ENCODE data around the gene SLC10A1. TPM values are rescaled to one million over a fixed set of nuclear protein-coding genes. Genes with fewer than 3 reads are reported as not detected.
"Not testable (repeated sequence)": the region's sequence is repeated elsewhere in the genome, so short reads cannot be mapped to it uniquely, and the experiment has no call there.

SLC10A1 gene
- total and polyA plus RNA-seq, 3 experiments from 2014 or later = not detected

- ChIA-PET POLR2A (no interaction called here), CTCF (no interaction called here)
- no peaks in the 10 kb centered on the region for H3K36me3 ChIP-seq (ENCODE audit: insufficient read depth, low read length)
- no peak for DNase-seq
- H3K4me3 ChIP-seq (ENCODE audit: low read length) = no peak overlapping the region
- no peaks in the 10 kb centered on the region for H3K9me3 ChIP-seq (ENCODE audit: low read length)
- Mint-ChIP-seq H3K4me3 (no peak overlapping the region), H3K27ac (no peak overlapping the region), H3K4me1 (peaks cover 3 to 5% (median 4%) of the 10 kb centered on the region in 3 donors), H3K27me3 (peaks cover 8 to 9% of the 10 kb centered on the region in 2 donors), H3K36me3 (no peaks in the 10 kb centered on the region), H3K9me3 (no peaks in the 10 kb centered on the region)
- H3K27ac ChIP-seq (ENCODE audit: low read depth, low read length) = no peak overlapping the region
- H3K27me3 ChIP-seq (ENCODE audit: insufficient read depth, low read length, poor library complexity, severe bottlenecking) = no peaks in the 10 kb centered on the region
- no peaks in the 10 kb centered on the region for H3K4me1 ChIP-seq (ENCODE audit: insufficient read depth, low read length)
These were observed 18.5 kb upstream of the SLC10A1 start for GRCh38 chr14:69815556-69815955.

DNA sequence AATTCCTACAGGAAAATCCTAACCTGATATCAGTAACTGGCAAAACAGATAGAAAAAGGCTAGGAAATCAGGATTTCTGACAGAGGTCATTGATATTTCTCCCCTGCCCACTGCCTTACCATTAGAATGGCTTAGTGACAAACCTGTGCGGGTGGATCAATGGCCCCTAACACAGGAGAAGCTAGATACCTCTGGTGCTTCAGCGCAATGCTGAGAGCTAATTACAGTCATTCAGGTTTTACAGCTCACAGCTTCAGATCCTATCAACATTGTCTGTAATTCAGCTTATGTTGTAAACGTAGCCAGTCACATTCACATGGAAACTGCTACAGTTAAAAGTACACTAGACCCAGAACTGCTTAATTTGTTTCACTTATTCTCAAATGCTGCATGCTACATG, 17.4 kb upstream of the SLC10A1 start:
- H3K9me3 ChIP-seq (ENCODE audit: low read length) = no peaks in the 10 kb centered on the region
- no peaks in the 10 kb centered on the region for H3K36me3 ChIP-seq (ENCODE audit: insufficient read depth, low read length)
- H3K4me1 Mint-ChIP-seq = peaks cover 3 to 5% (median 4%) of the 10 kb centered on the region in 3 donors
- H3K36me3 Mint-ChIP-seq = no peaks in the 10 kb centered on the region
- no peak overlapping the region for H3K27ac Mint-ChIP-seq
- H3K27ac ChIP-seq (ENCODE audit: low read depth, low read length) = no peak overlapping the region
- H3K27me3 Mint-ChIP-seq = peaks cover 8 to 11% of the 10 kb centered on the region in 2 donors
- H3K27me3 ChIP-seq (ENCODE audit: insufficient read depth, low read length, poor library complexity, severe bottlenecking) = no peaks in the 10 kb centered on the region
- no peak for DNase-seq
- POLR2A ChIA-PET = no interaction called here
- H3K4me3 Mint-ChIP-seq = no peak overlapping the region
- no peak overlapping the region for H3K4me3 ChIP-seq (ENCODE audit: low read length)
- no peaks in the 10 kb centered on the region for H3K9me3 Mint-ChIP-seq
- H3K4me1 ChIP-seq (ENCODE audit: insufficient read depth, low read length) = no peaks in the 10 kb centered on the region
- CTCF ChIA-PET = no interaction called here

- H3K9me3 Mint-ChIP-seq; H3K27me3 ChIP-seq (ENCODE audit: insufficient read depth, low read length, poor library complexity, severe bottlenecking); H3K27ac Mint-ChIP-seq; H3K36me3 ChIP-seq (ENCODE audit: insufficient read depth, low read length); CTCF ChIA-PET; POLR2A ChIA-PET; H3K36me3 Mint-ChIP-seq; H3K9me3 ChIP-seq (ENCODE audit: low read length); H3K4me3 ChIP-seq (ENCODE audit: low read length); H3K4me1 ChIP-seq (ENCODE audit: insufficient read depth, low read length); DNase-seq; H3K4me3 Mint-ChIP-seq; H3K27ac ChIP-seq (ENCODE audit: low read depth, low read length); H3K4me1 Mint-ChIP-seq: not testable (repeated sequence)
- H3K27me3 Mint-ChIP-seq = peaks cover 8 to 11% of the 10 kb centered on the region in 2 donors
These were observed 16.3 kb upstream of the SLC10A1 start for GRCh38 chr14:69813346-69813745.

DNA sequence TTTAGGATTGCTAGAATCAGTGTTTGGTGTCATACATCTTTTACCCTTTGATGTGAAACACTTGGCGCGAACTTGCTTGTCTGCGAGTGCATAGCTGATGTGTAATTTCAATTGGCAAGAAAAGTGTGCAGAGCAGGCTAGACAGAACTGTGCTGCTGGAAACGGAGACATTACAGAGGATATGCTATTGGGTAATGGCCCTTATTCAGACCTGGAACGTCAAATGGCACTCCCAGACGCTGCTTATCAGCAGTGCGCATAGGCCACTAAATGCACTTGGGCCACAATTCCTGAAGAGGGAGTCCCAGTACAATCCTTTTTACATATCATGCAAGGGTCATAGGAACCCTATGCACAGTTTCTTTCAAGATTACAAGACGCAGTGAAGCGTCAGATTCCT, 15.7 kb upstream of the SLC10A1 start:
- H3K4me1 Mint-ChIP-seq = no peaks in the 10 kb centered on the region
- no peaks in the 10 kb centered on the region for H3K36me3 Mint-ChIP-seq
- no peak overlapping the region for H3K4me3 ChIP-seq (ENCODE audit: low read length)
- no peak overlapping the region for H3K27ac ChIP-seq (ENCODE audit: low read depth, low read length)
- H3K36me3 ChIP-seq (ENCODE audit: insufficient read depth, low read length) = no peaks in the 10 kb centered on the region
- no peak overlapping the region for H3K27ac Mint-ChIP-seq
- H3K27me3 Mint-ChIP-seq = peaks cover 8 to 11% of the 10 kb centered on the region in 2 donors
- H3K4me3 Mint-ChIP-seq = no peak overlapping the region
- POLR2A ChIA-PET = no interaction called here
- no peak for DNase-seq
- H3K9me3 ChIP-seq (ENCODE audit: low read length) = no peaks in the 10 kb centered on the region
- no peaks in the 10 kb centered on the region for H3K9me3 Mint-ChIP-seq
- no peaks in the 10 kb centered on the region for H3K4me1 ChIP-seq (ENCODE audit: insufficient read depth, low read length)
- CTCF ChIA-PET = no interaction called here
- no peaks in the 10 kb centered on the region for H3K27me3 ChIP-seq (ENCODE audit: insufficient read depth, low read length, poor library complexity, severe bottlenecking)

DNA sequence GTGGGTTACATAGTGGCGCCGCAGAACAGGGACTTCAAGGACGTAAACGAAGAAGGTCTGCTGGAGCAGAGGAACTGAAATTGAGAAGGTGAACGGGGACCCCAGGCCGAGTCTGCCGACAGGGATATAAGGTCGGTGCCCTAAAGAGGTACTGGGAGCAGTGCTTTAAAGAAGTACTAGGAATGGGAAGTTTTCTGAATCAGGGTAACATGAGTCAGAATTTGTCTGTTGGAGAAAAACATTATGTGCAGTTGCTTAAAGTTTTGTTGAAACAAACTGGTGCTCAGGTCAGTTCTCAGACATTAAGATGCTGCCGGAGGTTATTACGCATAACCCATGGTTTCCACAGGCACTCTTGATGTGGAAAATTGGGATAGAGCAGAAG, 14.8 kb upstream of the SLC10A1 start:
- Histone ChIP-seq H3K36me3 (ENCODE audit: insufficient read depth, low read length) (no peaks in the 10 kb centered on the region), H3K4me3 (ENCODE audit: low read length) (no peak overlapping the region), H3K9me3 (ENCODE audit: low read length) (no peaks in the 10 kb centered on the region), H3K4me1 (ENCODE audit: insufficient read depth, low read length) (no peaks in the 10 kb centered on the region), H3K27me3 (ENCODE audit: insufficient read depth, low read length, poor library complexity, severe bottlenecking) (no peaks in the 10 kb centered on the region), H3K27ac (ENCODE audit: low read depth, low read length) (no peak overlapping the region)
- no peaks in the 10 kb centered on the region for H3K9me3 Mint-ChIP-seq
- CTCF ChIA-PET = no interaction called here
- H3K4me3 Mint-ChIP-seq = no peak overlapping the region
- POLR2A ChIA-PET = no interaction called here
- H3K27ac Mint-ChIP-seq = no peak overlapping the region
- H3K36me3 Mint-ChIP-seq = no peaks in the 10 kb centered on the region
- H3K27me3 Mint-ChIP-seq = peaks cover 8 to 11% of the 10 kb centered on the region in 2 donors
- H3K4me1 Mint-ChIP-seq = no peaks in the 10 kb centered on the region
- no peak for DNase-seq

- H3K27ac ChIP-seq (ENCODE audit: low read depth, low read length) = no peak overlapping the region
- Mint-ChIP-seq H3K4me3 (no peak overlapping the region), H3K36me3 (no peaks in the 10 kb centered on the region), H3K4me1 (no peaks in the 10 kb centered on the region), H3K9me3 (no peaks in the 10 kb centered on the region), H3K27me3 (peaks cover 8 to 11% of the 10 kb centered on the region in 2 donors), H3K27ac (peak overlapping the region in 1 of 8 donors; percentile 7)
- no peaks in the 10 kb centered on the region for H3K9me3 ChIP-seq (ENCODE audit: low read length)
- no peaks in the 10 kb centered on the region for H3K27me3 ChIP-seq (ENCODE audit: insufficient read depth, low read length, poor library complexity, severe bottlenecking)
- no peak for DNase-seq
- no peaks in the 10 kb centered on the region for H3K36me3 ChIP-seq (ENCODE audit: insufficient read depth, low read length)
- CTCF ChIA-PET = no interaction called here
- POLR2A ChIA-PET = no interaction called here
- H3K4me3 ChIP-seq (ENCODE audit: low read length) = no peak overlapping the region
- no peaks in the 10 kb centered on the region for H3K4me1 ChIP-seq (ENCODE audit: insufficient read depth, low read length)
These were observed 14.3 kb upstream of the SLC10A1 start for GRCh38 chr14:69811227-69811867.

DNA sequence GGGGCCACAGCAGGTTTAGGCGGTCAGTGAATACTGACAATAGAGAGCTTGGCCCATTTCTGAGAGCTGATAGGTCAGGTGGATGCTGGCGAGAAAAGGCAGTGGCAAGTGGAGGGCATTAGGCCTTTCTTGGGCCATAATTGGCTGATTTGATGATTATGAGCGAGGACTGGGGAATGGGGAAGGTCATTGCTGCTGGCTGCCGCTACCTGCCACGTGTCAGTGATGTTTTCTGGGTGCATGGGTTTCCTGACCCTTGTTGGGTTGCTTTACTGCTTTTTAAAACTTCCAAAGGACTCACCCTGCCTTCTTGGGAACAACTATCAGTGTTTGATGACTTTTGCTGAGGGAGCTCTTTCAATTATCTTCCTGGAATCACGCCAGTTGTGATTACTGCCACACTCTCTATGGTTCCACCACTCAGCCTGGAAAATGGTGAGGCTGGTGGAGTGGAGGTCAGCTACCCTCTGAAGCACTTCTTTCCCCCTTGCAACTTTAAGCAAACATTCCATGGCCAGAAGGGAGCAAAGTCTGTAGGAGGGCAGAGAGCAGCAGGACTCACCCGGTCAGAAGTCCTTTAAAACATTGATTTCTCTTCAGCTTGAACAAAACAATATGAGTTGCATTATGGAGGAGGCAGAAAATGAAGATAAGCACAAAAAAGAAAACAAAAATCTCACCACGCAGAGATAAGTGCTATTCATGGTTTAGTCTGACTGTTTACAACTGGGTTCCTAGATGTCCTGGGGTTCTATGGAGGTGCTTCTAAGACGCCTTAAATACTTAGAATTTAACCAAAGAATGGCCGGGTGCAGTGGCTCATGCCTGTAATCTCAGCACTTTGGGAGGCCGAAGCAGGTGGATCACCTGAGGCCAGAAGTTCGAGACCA, 12.1 kb upstream of the SLC10A1 start:
- Mint-ChIP-seq H3K4me1 (no peaks in the 10 kb centered on the region), H3K4me3 (no peak overlapping the region), H3K36me3 (no peaks in the 10 kb centered on the region), H3K27me3 (peaks cover 8 to 11% of the 10 kb centered on the region in 2 donors), H3K9me3 (no peaks in the 10 kb centered on the region), H3K27ac (no peak overlapping the region)
- Histone ChIP-seq H3K27me3 (ENCODE audit: insufficient read depth, low read length, poor library complexity, severe bottlenecking) (no peaks in the 10 kb centered on the region), H3K4me3 (ENCODE audit: low read length) (no peak overlapping the region), H3K9me3 (ENCODE audit: low read length) (no peaks in the 10 kb centered on the region), H3K4me1 (ENCODE audit: insufficient read depth, low read length) (no peaks in the 10 kb centered on the region), H3K36me3 (ENCODE audit: insufficient read depth, low read length) (no peaks in the 10 kb centered on the region), H3K27ac (ENCODE audit: low read depth, low read length) (no peak overlapping the region)
- CTCF ChIA-PET = interaction anchor here (1.5 kb wide), 1 partner anchor 9 kb away, joined by 7 read pairs; no protein-coding TSS in a partner anchor
- no peak for DNase-seq
- POLR2A ChIA-PET = no interaction called here

DNA sequence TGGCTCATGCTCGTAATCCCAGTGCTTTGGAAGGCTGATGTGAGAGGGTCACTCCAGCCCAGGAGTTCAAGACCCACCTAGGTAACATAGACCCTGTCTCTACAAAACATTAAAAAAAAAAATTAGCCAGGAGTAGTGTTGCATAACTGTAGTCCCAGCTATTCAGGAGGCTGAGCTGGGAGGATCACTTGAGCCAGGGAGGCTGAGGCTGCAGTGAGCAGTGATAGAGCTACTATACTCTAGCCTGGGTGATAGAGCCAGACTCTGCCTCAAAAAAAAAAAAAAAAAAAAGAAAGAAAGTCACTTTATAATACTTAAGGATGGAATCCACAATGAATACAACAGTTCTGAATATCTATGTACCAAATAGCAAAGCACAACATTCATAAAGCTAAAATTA, 10.2 kb upstream of the SLC10A1 start:
- no peaks in the 10 kb centered on the region for H3K36me3 Mint-ChIP-seq
- ChIA-PET POLR2A (no interaction called here), CTCF (no interaction called here)
- H3K27me3 Mint-ChIP-seq = peaks cover 7% of the 10 kb centered on the region in 2 donors
- Histone ChIP-seq H3K4me3 (ENCODE audit: low read length) (no peak overlapping the region), H3K9me3 (ENCODE audit: low read length) (no peaks in the 10 kb centered on the region), H3K27ac (ENCODE audit: low read depth, low read length) (no peak overlapping the region), H3K36me3 (ENCODE audit: insufficient read depth, low read length) (no peaks in the 10 kb centered on the region), H3K27me3 (ENCODE audit: insufficient read depth, low read length, poor library complexity, severe bottlenecking) (no peaks in the 10 kb centered on the region), H3K4me1 (ENCODE audit: insufficient read depth, low read length) (no peaks in the 10 kb centered on the region)
- no peak overlapping the region for H3K4me3 Mint-ChIP-seq
- no peak for DNase-seq
- no peaks in the 10 kb centered on the region for H3K4me1 Mint-ChIP-seq
- H3K27ac Mint-ChIP-seq = no peak overlapping the region
- no peaks in the 10 kb centered on the region for H3K9me3 Mint-ChIP-seq
